HCT116 (cell line): Measurements from ENCODE around the gene PGA5. TPM values are rescaled to one million over a fixed set of nuclear protein-coding genes. Genes with fewer than 3 reads are reported as not detected.

ENCODE experiments used
- ATAC-seq: fragments of 200-7000 bp; cut with Tn5 transposase; 2 replicates; pipeline ENCODE4 v1.9.1; 2020; ENCODE audit warnings: mild to moderate bottlenecking, moderate library complexity
- BruUV-seq: library from RNA; stranded (reverse); fragments of 400-500 nt; replicated peaks from 2 replicates; lab custom pipeline; 2021; lab: Mats Ljungman, UMichigan
- CTCF ChIA-PET: fragments of 300-600 bp; sonication (Branson Sonifier 250); formaldehyde crosslinking; loops from one replicate; lab custom pipeline; 2021; ENCODE audit warnings: antibody characterized with exemption; lab: Charles Lee
- POLR2A ChIA-PET: fragments of 300-600, 350-600 bp; sonication (Branson Sonifier 250); formaldehyde crosslinking; loops from one replicate; lab custom pipeline; 2021; ENCODE audit warnings: antibody characterized with exemption; lab: Charles Lee
- RAD21 ChIA-PET, 2 experiments: fragments of 300-600 bp; sonication (Branson Sonifier 250); formaldehyde crosslinking; loops; one replicate each; lab custom pipeline; 2023; ENCODE audit warnings: low total read pairs in 2 of 2; ENCODE audit not compliant: uncharacterized antibody in 2 of 2, unreplicated experiment in 2 of 2, low non-redundant PET in 1 of 2; lab: Charles Lee
- DNase-seq: peaks from one replicate; pipeline ENCODE4 v3.0.0-alpha.2; 2010; ENCODE audit warnings: low read depth, low spot score
- H2AFZ ChIP-seq: fragments of 200-600 bp; shearing (Covaris generic), sonication (generic); 2 replicates; pipeline ENCODE4 v1.6.1; 2017; ENCODE audit warnings: low read depth, mixed run types, mixed read lengths, antibody characterized with exemption, low read length; ENCODE audit not compliant: poor library complexity, severe bottlenecking
- H3K27ac ChIP-seq: 2 replicates; pipeline ENCODE4 v1.5.1; 2012; ENCODE audit warnings: low read depth, low read length
- H3K27me3 ChIP-seq: fragments of 200-600 bp; sonication (generic); 2 replicates; pipeline ENCODE4 v1.6.1; 2016; ENCODE audit warnings: mixed run types, low read length, mixed read lengths; ENCODE audit not compliant: insufficient read depth
- H3K36me3 ChIP-seq, 2 experiments: fragments of 200-500 bp in 1 of 2; fragments of 200-600 bp in 1 of 2; sonication (Bioruptor generic) in 1 of 2; sonication (generic) in 1 of 2; 2 replicates each; pipeline versions ENCODE4 v1.5.1 to v1.6.1; 2014 to 2016; ENCODE audit warnings: low read length in 2 of 2, inconsistent platforms in 1 of 2, mixed read lengths in 1 of 2, mixed run types in 1 of 2; ENCODE audit not compliant: insufficient read depth in 2 of 2, control insufficient read depth in 1 of 2
- H3K4me1 ChIP-seq, 2 experiments: fragments of 200-600 bp in 1 of 2; sonication (generic) in 1 of 2; 2 replicates each; pipeline versions ENCODE4 v1.5.1 to v1.6.1; 2012 to 2017; ENCODE audit warnings: low read length in 2 of 2, inconsistent platforms in 1 of 2, mild to moderate bottlenecking in 1 of 2, mixed read lengths in 1 of 2, mixed run types in 1 of 2, moderate library complexity in 1 of 2; ENCODE audit not compliant: insufficient read depth in 2 of 2, control insufficient read depth in 1 of 2
- H3K4me2 ChIP-seq: fragments of 200-600 bp; sonication (generic); 2 replicates; pipeline ENCODE4 v1.6.1; 2017; ENCODE audit warnings: mixed run types, low read length, mixed read lengths
- H3K4me3 ChIP-seq, 2 experiments: fragments of 200-600 bp in 1 of 2; sonication (generic) in 1 of 2; replicated peaks in 1 of 2; 2 replicates each; pipeline ENCODE4 v1.5.1; 2011 to 2016; ENCODE audit warnings: low read length in 2 of 2, control low read depth in 1 of 2, low read depth in 1 of 2, mild to moderate bottlenecking in 1 of 2, mixed read lengths in 1 of 2, mixed run types in 1 of 2
- H3K79me2 ChIP-seq: fragments of 200-600 bp; sonication (generic); 2 replicates; pipeline ENCODE4 v1.6.1; 2017; ENCODE audit warnings: mild to moderate bottlenecking, mixed run types, low read length, moderate library complexity, mixed read lengths; ENCODE audit not compliant: insufficient read depth
- H3K9ac ChIP-seq: fragments of 200-600 bp; sonication (generic); 2 replicates; pipeline ENCODE4 v1.6.1; 2016; ENCODE audit warnings: low read length, mixed read lengths
- H3K9me2 ChIP-seq: fragments of 200-600 bp; sonication (generic), shearing (Covaris generic); 2 replicates; pipeline ENCODE4 v1.6.1; 2017; ENCODE audit warnings: mixed run types, mild to moderate bottlenecking, moderate library complexity; ENCODE audit not compliant: insufficient read depth
- H3K9me3 ChIP-seq, 2 experiments: fragments of 200-500 bp in 1 of 2; fragments of 200-600 bp in 1 of 2; sonication (Bioruptor generic) in 1 of 2; sonication (generic) in 1 of 2; 2 replicates each; pipeline ENCODE4 v1.6.1; 2014 to 2017; ENCODE audit warnings: low read length in 2 of 2, mixed read lengths in 2 of 2, inconsistent platforms in 1 of 2, low read depth in 1 of 2, mild to moderate bottlenecking in 1 of 2, mixed run types in 1 of 2, moderate library complexity in 1 of 2; ENCODE audit not compliant: control insufficient read depth in 1 of 2, insufficient read depth in 1 of 2
- H4K20me1 ChIP-seq: fragments of 200-600 bp; sonication (generic), shearing (Covaris generic); 2 replicates; pipeline ENCODE4 v1.6.1; 2017; ENCODE audit warnings: mixed run types, mild to moderate bottlenecking, moderate library complexity; ENCODE audit not compliant: insufficient read depth
- ATF3 ChIP-seq: IDR thresholded peaks from 2 replicates; pipeline ENCODE4 v1.6.1; 2012
- CBX3 ChIP-seq: IDR thresholded peaks from 2 replicates; pipeline ENCODE4 v1.6.1; 2012; ENCODE audit warnings: low read depth
- EGR1 ChIP-seq: IDR thresholded peaks from 2 replicates; pipeline ENCODE4 v1.6.1; 2012; ENCODE audit warnings: low read depth
- EZH2 ChIP-seq: fragments of 200-600 bp; sonication (generic); IDR thresholded peaks from 2 replicates; pipeline ENCODE4 v1.6.1; 2017; ENCODE audit warnings: antibody characterized with exemption, mixed run types
- EZH2phosphoT487 ChIP-seq: fragments of 200-600 bp; IDR thresholded peaks from 2 replicates; pipeline ENCODE4 v1.6.1; 2018; ENCODE audit warnings: antibody characterized with exemption, borderline replicate concordance
- JUND ChIP-seq: IDR thresholded peaks from 2 replicates; pipeline ENCODE4 v1.6.1; 2012
- POLR2A ChIP-seq: IDR thresholded peaks from 2 replicates; pipeline ENCODE4 v1.7.0; 2011; ENCODE audit warnings: borderline replicate concordance; ENCODE audit not compliant: insufficient read depth, insufficient read length; ENCODE audit errors: extremely low read depth
- POLR2AphosphoS5 ChIP-seq: IDR thresholded peaks from 2 replicates; pipeline ENCODE4 v1.6.1; 2011; ENCODE audit warnings: mild to moderate bottlenecking, low read depth, low read length, moderate library complexity
- SIN3A ChIP-seq: IDR thresholded peaks from 2 replicates; pipeline ENCODE4 v1.6.1; 2012; ENCODE audit warnings: low read depth
- SRF ChIP-seq: IDR thresholded peaks from 2 replicates; pipeline ENCODE4 v1.6.1; 2012; ENCODE audit warnings: low read depth
- ZBTB33 ChIP-seq: IDR thresholded peaks from 2 replicates; pipeline ENCODE4 v1.6.1; 2011; ENCODE audit warnings: mild to moderate bottlenecking, low read length, moderate library complexity; ENCODE audit not compliant: insufficient replicate concordance; ENCODE audit errors: extremely low read depth
- ZNF274 ChIP-seq: fragments of 200-500 bp; sonication (Bioruptor generic); IDR thresholded peaks from 2 replicates; pipeline ENCODE4 v1.6.1; 2014; ENCODE audit warnings: mild to moderate bottlenecking, low read depth, low read length, inconsistent platforms
- intact Hi-C: fragments of 100-400 bp; cut with micrococcal nuclease; formaldehyde crosslinking; loops from 2 replicates; pipeline ENCODE4 v1.10.0; 2022
- total RNA-seq: library from RNA; stranded (reverse); gene quantifications from one replicate; pipeline ENCODE4 v1.2.1, GENCODE V29; 2021; ENCODE audit not compliant: unreplicated experiment
- TF ChIP-seq, protein P1 (sequence below): IDR thresholded peaks from 2 replicates; pipeline ENCODE4 v1.6.1; 2012
- TF ChIP-seq, protein P2 (sequence below), 3 experiments: fragments of 200-600 bp in 1 of 3; sonication (generic) in 1 of 3; IDR thresholded peaks in 2 of 3; conservative IDR thresholded peaks in 1 of 3; 2 replicates each; pipeline ENCODE4 v1.5.1; 2012 to 2017; ENCODE audit warnings: low read depth in 2 of 3, low read length in 2 of 3, antibody characterized with exemption in 1 of 3, borderline replicate concordance in 1 of 3, control low read depth in 1 of 3, mild to moderate bottlenecking in 1 of 3, mixed read lengths in 1 of 3, mixed run types in 1 of 3, moderate library complexity in 1 of 3; ENCODE audit not compliant: insufficient read depth in 1 of 3

The PGA5 gene
- total RNA-seq, 1 experiment from 2014 or later, result not detected

- Histone ChIP-seq H3K27ac (no peak overlapping the region), H4K20me1 (no peaks in the 10 kb centered on the region), H3K27me3 (no peaks in the 10 kb centered on the region), H2AFZ (no peak overlapping the region), H3K79me2 (no peaks in the 10 kb centered on the region), H3K9ac (no peak overlapping the region), H3K9me3 (no peaks in the 10 kb centered on the region), H3K4me3 (no peak overlapping the region), H3K36me3 (no peaks in the 10 kb centered on the region), H3K4me2 (no peak overlapping the region), H3K4me1 (no peaks in the 10 kb centered on the region), H3K9me2 (no peaks in the 10 kb centered on the region)
- BruUV-seq, result no TSS peak
- intact Hi-C loops, result no loop called here
- CTCF ChIA-PET, result no interaction called here
- POLR2A ChIA-PET, result no interaction called here
- TF ChIP-seq ATF3 (no peak), SIN3A (no peak), SRF (no peak), ZNF274 (no peak), EGR1 (no peak)
- ATAC-seq (no peak), DNase-seq (no peak)
- RAD21 ChIA-PET, result no interaction called here
Measured at GRCh38 chr11:61198361-61198760, 42.6 kb upstream of the PGA5 start.

GRCh38 chr11:61198948-61199523, 41.9 kb upstream of the PGA5 start:
- H2AFZ ChIP-seq, result no peak overlapping the region
- H3K27ac ChIP-seq, result no peak overlapping the region
- H3K9ac ChIP-seq, result no peak overlapping the region
- RAD21 ChIA-PET, result no interaction called here
- no peaks in the 10 kb centered on the region for H3K9me3 ChIP-seq
- TF ChIP-seq EZH2phosphoT487 (no peak), SRF (no peak), ZBTB33 (no peak), JUND (no peak), POLR2AphosphoS5 (no peak), EZH2 (no peak), POLR2A (no peak), EGR1 (no peak), CBX3 (no peak)
- TF ChIP-seq, protein P1, sequence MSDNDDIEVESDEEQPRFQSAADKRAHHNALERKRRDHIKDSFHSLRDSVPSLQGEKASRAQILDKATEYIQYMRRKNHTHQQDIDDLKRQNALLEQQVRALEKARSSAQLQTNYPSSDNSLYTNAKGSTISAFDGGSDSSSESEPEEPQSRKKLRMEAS, result no peak
- TF ChIP-seq, protein P2, sequence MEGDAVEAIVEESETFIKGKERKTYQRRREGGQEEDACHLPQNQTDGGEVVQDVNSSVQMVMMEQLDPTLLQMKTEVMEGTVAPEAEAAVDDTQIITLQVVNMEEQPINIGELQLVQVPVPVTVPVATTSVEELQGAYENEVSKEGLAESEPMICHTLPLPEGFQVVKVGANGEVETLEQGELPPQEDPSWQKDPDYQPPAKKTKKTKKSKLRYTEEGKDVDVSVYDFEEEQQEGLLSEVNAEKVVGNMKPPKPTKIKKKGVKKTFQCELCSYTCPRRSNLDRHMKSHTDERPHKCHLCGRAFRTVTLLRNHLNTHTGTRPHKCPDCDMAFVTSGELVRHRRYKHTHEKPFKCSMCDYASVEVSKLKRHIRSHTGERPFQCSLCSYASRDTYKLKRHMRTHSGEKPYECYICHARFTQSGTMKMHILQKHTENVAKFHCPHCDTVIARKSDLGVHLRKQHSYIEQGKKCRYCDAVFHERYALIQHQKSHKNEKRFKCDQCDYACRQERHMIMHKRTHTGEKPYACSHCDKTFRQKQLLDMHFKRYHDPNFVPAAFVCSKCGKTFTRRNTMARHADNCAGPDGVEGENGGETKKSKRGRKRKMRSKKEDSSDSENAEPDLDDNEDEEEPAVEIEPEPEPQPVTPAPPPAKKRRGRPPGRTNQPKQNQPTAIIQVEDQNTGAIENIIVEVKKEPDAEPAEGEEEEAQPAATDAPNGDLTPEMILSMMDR (IDR thresholded peaks at IDR 0.05 in 2 of 3, conservative IDR thresholded peaks at IDR 0.05 in 1 of 3; ENCODE audit: borderline replicate concordance in 1 of 3, insufficient read depth in 1 of 3, low read depth in 2 of 3, low read length in 2 of 3), result no peak
- ATAC-seq (no peak), DNase-seq (no peak)
- H3K79me2 ChIP-seq, result no peaks in the 10 kb centered on the region
- H3K27me3 ChIP-seq, result no peaks in the 10 kb centered on the region
- no peaks in the 10 kb centered on the region for H3K9me2 ChIP-seq
- no peak overlapping the region for H3K4me2 ChIP-seq
- POLR2A ChIA-PET, result no interaction called here
- no peaks in the 10 kb centered on the region for H4K20me1 ChIP-seq
- BruUV-seq, result no TSS peak
- intact Hi-C loops, result no loop called here
- no peak overlapping the region for H3K4me3 ChIP-seq
- H3K4me1 ChIP-seq, result no peaks in the 10 kb centered on the region
- no peaks in the 10 kb centered on the region for H3K36me3 ChIP-seq
- CTCF ChIA-PET, result no interaction called here
